Measurements from ENCODE around the gene KRT33B. TPM values are rescaled to one million over a fixed set of nuclear protein-coding genes. Genes with fewer than 3 reads are reported as not detected.

The KRT33B gene
- total and polyA plus RNA-seq, 2 of the 13 experiments (the other 11 are each of a cell fraction or from before 2014, with no cell fraction given), result not detected

GRCh38 chr17:41369713-41370112, at the start of gene KRT33B (continued):
- TF ChIP-seq ELF1 (CRISPR knock-in tag; IDR thresholded peaks at IDR 0.05) (no peak), RFX1 (IDR thresholded peaks at IDR 0.05) (no peak)

- ChIA-PET CTCF (ENCODE audit: low intra/inter-chr PET ratio, low total read pairs) (no interaction called here), POLR2A (interaction anchor here (1.0 to 1.1 kb wide), 2 partner anchors 13 to 15 kb away, joined by 3 to 5 read pairs; no protein-coding TSS in a partner anchor)
- no peak overlapping the region for H3K4me3 ChIP-seq (replicated peaks in 1 of 3; ENCODE audit: insufficient read depth in 1 of 3, low read depth in 2 of 3, low read length in 3 of 3)
- ATAC-seq (no peak), FAIRE-seq (no peak), DNase-seq (ENCODE audit: low spot score) (no peak)
- no peaks in the 10 kb centered on the region for H3K36me3 ChIP-seq (replicated peaks in 1 of 2; ENCODE audit: control insufficient read depth in 1 of 2, insufficient read depth in 2 of 2, low read length in 2 of 2)
- H3K27me3 ChIP-seq (ENCODE audit: control insufficient read depth in 1 of 2, insufficient read depth in 2 of 2, low read length in 2 of 2), result no peaks in the 10 kb centered on the region
- WGBS (ENCODE audit: low lambda C conversion rate), result 81% methylated on average over 7 of the region's 7 CpGs
- no peak for TF ChIP-seq SRF (IDR thresholded peaks at IDR 0.05; ENCODE audit: low read depth, low read length)
- TF ChIP-seq RBFOX2 (IDR thresholded peaks at IDR 0.05; ENCODE audit: low read depth, low read length), result no peak
- TF ChIP-seq ZZZ3 (CRISPR knock-in tag; IDR thresholded peaks at IDR 0.05; ENCODE audit: borderline replicate concordance), result no peak
- no peak for TF ChIP-seq DDIT3 (CRISPR knock-in tag; IDR thresholded peaks at IDR 0.05)
- no peak for TF ChIP-seq ZNF292 (CRISPR knock-in tag; IDR thresholded peaks at IDR 0.05; ENCODE audit: borderline replicate concordance, low read depth)
- TF ChIP-seq FOXP1 (IDR thresholded peaks at IDR 0.05), result no peak
- no peak for TF ChIP-seq FOXP1 (CRISPR knock-in tag; IDR thresholded peaks at IDR 0.05)
- TF ChIP-seq SP140L (CRISPR knock-in tag; IDR thresholded peaks at IDR 0.05; ENCODE audit: borderline replicate concordance), result no peak
- TF ChIP-seq ZSCAN29 (CRISPR knock-in tag; conservative IDR thresholded peaks at IDR 0.05), result no peak
- TF ChIP-seq ZNF616 (CRISPR knock-in tag; IDR thresholded peaks at IDR 0.05; ENCODE audit: low read depth), result no peak
- no peak for TF ChIP-seq PHF20 (CRISPR knock-in tag; IDR thresholded peaks at IDR 0.05)
- no peak for TF ChIP-seq TBX2 (CRISPR knock-in tag; IDR thresholded peaks at IDR 0.05; ENCODE audit: borderline replicate concordance)
- TF ChIP-seq KLF11 (CRISPR knock-in tag; IDR thresholded peaks at IDR 0.05), result no peak
- no peak for TF ChIP-seq RBM39 (IDR thresholded peaks at IDR 0.05; ENCODE audit: low read depth, low read length, poor library complexity, severe bottlenecking)
- TF ChIP-seq TARDBP (CRISPR knock-in tag; IDR thresholded peaks at IDR 0.05), result no peak
- no peak overlapping the region for H3K4me2 ChIP-seq (ENCODE audit: low read depth, low read length)
- no peak overlapping the region for H3K9ac ChIP-seq (ENCODE audit: insufficient read depth, low read depth, low read length)
- H4K20me1 ChIP-seq (ENCODE audit: insufficient read depth, low read length), result no peaks in the 10 kb centered on the region
- H3K9me3 ChIP-seq (ENCODE audit: low read length), result no peaks in the 10 kb centered on the region
- no peak overlapping the region for H3K27ac ChIP-seq (ENCODE audit: extremely low read length, insufficient read depth, low read length)
- BruUV-seq (replicated peaks), result no TSS peak
- H3K79me2 ChIP-seq (ENCODE audit: insufficient read depth, low read length), result no peaks in the 10 kb centered on the region
- in situ Hi-C loops (cut with HindIII; ENCODE audit: extremely low pct_ligation_motif_present, low pct_unique_long_range_greater_than_20kb), result no loop called here
- intact Hi-C loops (cut with micrococcal nuclease; ENCODE audit: unreplicated experiment), result loop anchor here (5.0 to 10.0 kb wide), 2 partner anchors 117 to 249 kb away; no protein-coding TSS in a partner anchor
- peaks cover 57% of the 10 kb centered on the region for H3K4me1 ChIP-seq (ENCODE audit: insufficient read depth, low read length)
- no peak overlapping the region for H2AFZ ChIP-seq (ENCODE audit: low read length)
Observed at GRCh38 chr17:41418116-41418860, 48.7 kb upstream of the KRT33B start.
